Ascending aorta (tissue), 2 donors: ENCODE measurements around the gene VWA1. TPM values are rescaled to one million over a fixed set of nuclear protein-coding genes. Genes with fewer than 3 reads are reported as not detected.

Experiments
- DNase-seq, 2 donors: peaks; one replicate each; pipeline ENCODE4 v3.0.0-alpha.2; 2019; ENCODE audit warnings: low spot score in 2 of 2
- H3K27ac ChIP-seq, 2 donors: fragments of 200-600 bp; sonication (generic); one replicate each; pipeline ENCODE4 v1.5.1; 2016 to 2017; ENCODE audit warnings: mild to moderate bottlenecking in 1 of 2
- H3K27me3 ChIP-seq: fragments of 200-600 bp; sonication (generic); one replicate; pipeline ENCODE4 v1.5.1; 2017
- H3K36me3 ChIP-seq, 2 donors: fragments of 200-600 bp; sonication (generic); one replicate each; pipeline ENCODE4 v1.5.1; 2016
- H3K4me1 ChIP-seq, 2 donors: fragments of 200-600 bp; sonication (generic); one replicate each; pipeline ENCODE4 v1.5.1; 2016 to 2017; ENCODE audit warnings: mild to moderate bottlenecking in 1 of 2
- H3K4me3 ChIP-seq, 2 donors: fragments of 200-600 bp; sonication (generic); one replicate each; pipeline ENCODE4 v1.5.1; 2016 to 2017; ENCODE audit warnings: mild to moderate bottlenecking in 1 of 2
- H3K9me3 ChIP-seq, 2 donors: fragments of 200-600 bp; sonication (generic); one replicate each; pipeline ENCODE4 v1.5.1; 2016
- CTCF ChIP-seq, 3 experiments: fragments of 200-600 bp in 2 of 3; fragments of 450-650 bp in 1 of 3; sonication (generic) in 2 of 3; IDR thresholded peaks; one replicate each; pipeline ENCODE4 v1.5.1; 2016 to 2019; ENCODE audit warnings: antibody characterized with exemption in 3 of 3, mild to moderate bottlenecking in 1 of 3, moderate library complexity in 1 of 3
- intact Hi-C: fragments of 100-400 bp; cut with DNase I; formaldehyde crosslinking; loops from one replicate; pipeline ENCODE4 v1.15.1; 2023
- total RNA-seq: library from RNA; depleted of rRNA; stranded (reverse); fragments of >200 nt; gene quantifications from one replicate; pipeline ENCODE4 v1.1.0, GENCODE V29; 2016

VWA1 gene
- total RNA-seq, 1 donor from 2014 or later, result 79.0 TPM

GRCh38 chr1:1424707-1425106 is 10.8 kb upstream of the VWA1 start:
- H3K27ac ChIP-seq, result no peak overlapping the region
- H3K4me3 ChIP-seq, result no peak overlapping the region
- H3K9me3 ChIP-seq, result no peaks in the 10 kb centered on the region
- no peak for DNase-seq
- intact Hi-C loops, result no loop called here
- H3K4me1 ChIP-seq, result peaks cover 0 to 2% of the 10 kb centered on the region in 2 donors
- H3K36me3 ChIP-seq, result no peaks in the 10 kb centered on the region
- H3K27me3 ChIP-seq, result no peaks in the 10 kb centered on the region
- TF ChIP-seq CTCF (IDR thresholded peaks at IDR 0.05), result no peak

- no peak overlapping the region for H3K4me3 ChIP-seq
- H3K4me1 ChIP-seq, result peaks cover 2 to 4% of the 10 kb centered on the region in 2 donors
- no peak for TF ChIP-seq CTCF (IDR thresholded peaks at IDR 0.05)
- intact Hi-C loops, result no loop called here
- H3K36me3 ChIP-seq, result no peaks in the 10 kb centered on the region
- DNase-seq, result no peak
- no peaks in the 10 kb centered on the region for H3K27me3 ChIP-seq
- no peaks in the 10 kb centered on the region for H3K9me3 ChIP-seq
- H3K27ac ChIP-seq, result no peak overlapping the region
Measured at GRCh38 chr1:1425426-1425752, 10.1 kb upstream of the VWA1 start.

- Histone ChIP-seq H3K36me3 (no peaks in the 10 kb centered on the region), H3K9me3 (no peaks in the 10 kb centered on the region), H3K27ac (no peak overlapping the region), H3K27me3 (no peaks in the 10 kb centered on the region), H3K4me3 (no peak overlapping the region), H3K4me1 (peaks cover 6 to 9% of the 10 kb centered on the region in 2 donors)
- no peak for DNase-seq
- no peak for TF ChIP-seq CTCF (IDR thresholded peaks at IDR 0.05)
- intact Hi-C loops, result no loop called here
Measured at GRCh38 chr1:1425753-1426495, 9.6 kb upstream of the VWA1 start.

GRCh38 chr1:1426496-1427105 is 8.9 kb upstream of the VWA1 start:
- Histone ChIP-seq H3K4me3 (no peak overlapping the region), H3K27ac (no peak overlapping the region), H3K9me3 (no peaks in the 10 kb centered on the region), H3K36me3 (no peaks in the 10 kb centered on the region), H3K4me1 (peaks cover 6 to 11% of the 10 kb centered on the region in 2 donors), H3K27me3 (no peaks in the 10 kb centered on the region)
- no peak for TF ChIP-seq CTCF (IDR thresholded peaks at IDR 0.05)
- no peak for DNase-seq
- intact Hi-C loops, result no loop called here

- no peak overlapping the region for H3K27ac ChIP-seq
- no peak for DNase-seq
- no peaks in the 10 kb centered on the region for H3K9me3 ChIP-seq
- H3K4me1 ChIP-seq, result peaks cover 6 to 11% of the 10 kb centered on the region in 2 donors
- peak overlapping the region; percentile 38 to 55 for H3K4me3 ChIP-seq
- H3K36me3 ChIP-seq, result no peaks in the 10 kb centered on the region
- intact Hi-C loops, result no loop called here
- TF ChIP-seq CTCF (IDR thresholded peaks at IDR 0.05), result no peak
- H3K27me3 ChIP-seq, result no peaks in the 10 kb centered on the region
Measured at GRCh38 chr1:1427106-1427819, 8.2 kb upstream of the VWA1 start.
